ENCODE results near the gene EPB41L2.

The EPB41L2 gene

GRCh38 chr6:130985115-130985514, 77.9 kb downstream of the EPB41L2 start:
- H3K27ac ChIP-seq, result no peak overlapping the region

GRCh38 chr6:130982941-130983456, 80.0 kb downstream of the EPB41L2 start:
- TF ChIP-seq Cebpa-rat (IDR thresholded peaks at IDR 0.05), result no peak
- Histone ChIP-seq H3K27me3 (no peaks in the 10 kb centered on the region), H3K9ac (no peak overlapping the region), H3K4me2 (no peak overlapping the region), H3K4me3 (no peak overlapping the region), H3K4me1 (peaks cover 14 to 25% (median 20%) of the 10 kb centered on the region in 10 experiments), H3K9me3 (replicated peaks in 1 of 11) (peaks cover 24 to 55% (median 47%) of the 10 kb centered on the region in 11 experiments), H3K27ac (no peak overlapping the region), H4K20me1 (peaks cover 0 to 8% (median 0%) of the 10 kb centered on the region in 11 experiments; a peak in 1 of 22 replicates), H3K36me3 (peaks cover 0 to 34% (median 24%) of the 10 kb centered on the region in 11 experiments; a peak in 20 of 22 replicates)

More at GRCh38 chr6:130985115-130985514, 77.9 kb downstream of the EPB41L2 start:
- Histone ChIP-seq H3K9me3 (replicated peaks in 1 of 11) (peaks cover 24 to 45% (median 39%) of the 10 kb centered on the region in 11 experiments), H4K20me1 (peaks cover 0 to 8% (median 0%) of the 10 kb centered on the region in 11 experiments; a peak in 1 of 22 replicates), H3K9ac (no peak overlapping the region), H3K36me3 (peaks cover 0 to 32% (median 22%) of the 10 kb centered on the region in 11 experiments; a peak in 20 of 22 replicates), H3K27me3 (no peaks in the 10 kb centered on the region), H3K4me3 (peak overlapping the region in 1 of 10 experiments; percentile 19; a peak in 2 of 20 replicates), H3K4me1 (peaks cover 11 to 25% (median 16%) of the 10 kb centered on the region in 10 experiments), H3K4me2 (no peak overlapping the region)
- TF ChIP-seq Cebpa-rat (IDR thresholded peaks at IDR 0.05), result no peak

GRCh38 chr6:130982135-130982534, 80.9 kb downstream of the EPB41L2 start:
- no peak overlapping the region for H3K4me2 ChIP-seq
- no peak overlapping the region for H3K4me3 ChIP-seq
- no peak overlapping the region for H3K27ac ChIP-seq
- H3K9me3 ChIP-seq (replicated peaks in 1 of 11), result peaks cover 21 to 52% (median 38%) of the 10 kb centered on the region in 11 experiments
- H3K9ac ChIP-seq, result no peak overlapping the region
- peaks cover 0 to 8% (median 0%) of the 10 kb centered on the region in 11 experiments; a peak in 1 of 22 replicates for H4K20me1 ChIP-seq
- no peak for TF ChIP-seq Cebpa-rat (IDR thresholded peaks at IDR 0.05)
- peaks cover 14 to 25% (median 20%) of the 10 kb centered on the region in 10 experiments for H3K4me1 ChIP-seq
- peaks cover 0 to 25% (median 23%) of the 10 kb centered on the region in 11 experiments; a peak in 20 of 22 replicates for H3K36me3 ChIP-seq
- no peaks in the 10 kb centered on the region for H3K27me3 ChIP-seq

GRCh38 chr6:130981409-130981808, 81.6 kb downstream of the EPB41L2 start:
- Histone ChIP-seq H3K27me3 (no peaks in the 10 kb centered on the region), H3K9me3 (replicated peaks in 1 of 11) (peaks cover 18 to 51% (median 31%) of the 10 kb centered on the region in 11 experiments), H3K4me2 (peak overlapping the region; percentile 1 to 58 (median 25); a peak in 14 of 22 replicates), H3K36me3 (peaks cover 0 to 29% (median 20%) of the 10 kb centered on the region in 11 experiments; a peak in 19 of 22 replicates), H3K4me1 (peaks cover 14 to 25% (median 20%) of the 10 kb centered on the region in 10 experiments; a peak in 19 of 20 replicates), H3K4me3 (no peak overlapping the region), H4K20me1 (peaks cover 0 to 8% (median 0%) of the 10 kb centered on the region in 11 experiments; a peak in 1 of 22 replicates), H3K27ac (no peak overlapping the region), H3K9ac (no peak overlapping the region)
- TF ChIP-seq Cebpa-rat (IDR thresholded peaks at IDR 0.05), result no peak

GRCh38 chr6:130980310-130981032, 82.6 kb downstream of the EPB41L2 start:
- Histone ChIP-seq H3K9me3 (replicated peaks in 1 of 11) (peaks cover 9 to 51% (median 27%) of the 10 kb centered on the region in 11 experiments), H3K27me3 (no peaks in the 10 kb centered on the region), H3K27ac (peak overlapping the region in 6 of 11 experiments; percentile 30 to 67 (median 54); a peak in 11 of 22 replicates), H3K4me1 (peaks cover 14 to 25% (median 20%) of the 10 kb centered on the region in 10 experiments; a peak in 19 of 20 replicates), H3K9ac (peak overlapping the region in 1 of 11 experiments; percentile 32; a peak in 1 of 22 replicates), H3K36me3 (peaks cover 0 to 21% (median 14%) of the 10 kb centered on the region in 11 experiments; a peak in 19 of 22 replicates), H3K4me2 (peak overlapping the region in 10 of 11 experiments; percentile 4 to 58 (median 20); a peak in 15 of 22 replicates), H3K4me3 (no peak overlapping the region), H4K20me1 (peaks cover 0 to 8% (median 0%) of the 10 kb centered on the region in 11 experiments; a peak in 1 of 22 replicates)
- no peak for TF ChIP-seq Cebpa-rat (IDR thresholded peaks at IDR 0.05)

- Histone ChIP-seq H3K9me3 (replicated peaks in 1 of 11) (peaks cover 0 to 41% (median 19%) of the 10 kb centered on the region in 11 experiments; a peak in 11 of 22 replicates), H4K20me1 (peaks cover 0 to 8% (median 0%) of the 10 kb centered on the region in 11 experiments; a peak in 1 of 22 replicates), H3K27ac (no peak overlapping the region), H3K4me3 (no peak overlapping the region), H3K27me3 (no peaks in the 10 kb centered on the region), H3K9ac (no peak overlapping the region), H3K36me3 (peaks cover 0 to 14% (median 6%) of the 10 kb centered on the region in 11 experiments; a peak in 10 of 22 replicates), H3K4me2 (no peak overlapping the region), H3K4me1 (peaks cover 14 to 25% (median 20%) of the 10 kb centered on the region in 10 experiments; a peak in 19 of 20 replicates)
- TF ChIP-seq Cebpa-rat (IDR thresholded peaks at IDR 0.05), result no peak
Observed at GRCh38 chr6:130978660-130979396, 84.2 kb downstream of the EPB41L2 start.

GRCh38 chr6:130978180-130978579, 84.9 kb downstream of the EPB41L2 start:
- Histone ChIP-seq H3K4me1 (peaks cover 14 to 25% (median 20%) of the 10 kb centered on the region in 10 experiments; a peak in 19 of 20 replicates), H3K36me3 (peaks cover 0 to 14% (median 6%) of the 10 kb centered on the region in 11 experiments; a peak in 9 of 22 replicates), H3K9ac (no peak overlapping the region), H3K4me2 (no peak overlapping the region), H3K9me3 (replicated peaks in 1 of 11) (peaks cover 0 to 41% (median 20%) of the 10 kb centered on the region in 11 experiments; a peak in 11 of 22 replicates), H3K4me3 (no peak overlapping the region), H3K27ac (no peak overlapping the region), H3K27me3 (no peaks in the 10 kb centered on the region), H4K20me1 (peaks cover 0 to 6% (median 0%) of the 10 kb centered on the region in 11 experiments; a peak in 1 of 22 replicates)
- no peak for TF ChIP-seq Cebpa-rat (IDR thresholded peaks at IDR 0.05)

GRCh38 chr6:130975325-130975724, 87.7 kb downstream of the EPB41L2 start:
- H3K9me3 ChIP-seq (replicated peaks in 1 of 11), result peaks cover 0 to 53% (median 24%) of the 10 kb centered on the region in 11 experiments; a peak in 11 of 22 replicates
- no peak for TF ChIP-seq Cebpa-rat (IDR thresholded peaks at IDR 0.05)
- no peak overlapping the region for H3K9ac ChIP-seq
- peaks cover 2 to 10% (median 6%) of the 10 kb centered on the region in 10 experiments; a peak in 13 of 20 replicates for H3K4me1 ChIP-seq
- no peak overlapping the region for H3K4me2 ChIP-seq
- no peak overlapping the region for H3K27ac ChIP-seq
- no peaks in the 10 kb centered on the region for H3K27me3 ChIP-seq
- H4K20me1 ChIP-seq, result peaks cover 0 to 6% (median 0%) of the 10 kb centered on the region in 11 experiments; a peak in 1 of 22 replicates
- H3K36me3 ChIP-seq, result peaks cover 0 to 21% (median 7%) of the 10 kb centered on the region in 11 experiments; a peak in 9 of 22 replicates
- no peak overlapping the region for H3K4me3 ChIP-seq

Data from BLaER1 treated with 17β-estradiol and CSF1 and Interleukin-3, amounts not matched to agents 10 nM and 100 nM (cell line).